Measurements from ENCODE around the gene LNP1. TPM values are rescaled to one million over a fixed set of nuclear protein-coding genes. Genes with fewer than 3 reads are reported as not detected.
"Not testable (repeated sequence)": the region's sequence is repeated elsewhere in the genome, so short reads cannot be mapped to it uniquely, and the experiment has no call there.

Gene LNP1
- total RNA-seq, 1 donor from 2014 or later = 2.0 TPM

DNA sequence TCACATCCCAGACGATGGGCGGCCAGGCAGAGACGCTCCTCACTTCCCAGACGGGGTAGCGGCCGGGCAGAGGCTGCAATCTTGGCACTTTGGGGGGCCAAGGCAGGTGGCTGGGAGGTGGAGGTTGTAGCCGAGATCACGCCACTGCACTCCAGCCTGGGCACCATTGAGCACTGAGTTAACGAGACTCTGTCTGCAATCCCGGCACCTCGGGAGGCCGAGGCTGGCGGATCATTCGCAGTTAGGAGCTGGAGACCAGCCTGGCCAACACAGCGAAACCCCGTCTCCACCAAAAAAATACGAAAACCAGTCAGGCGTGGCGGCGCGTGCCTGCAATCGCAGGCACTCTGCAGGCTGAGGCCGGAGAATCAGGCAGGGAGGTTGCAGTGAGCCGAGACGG is 77.2 kb downstream of the LNP1 start:
- not testable (repeated sequence) for DNase-seq (ENCODE audit: low read depth)

DNA sequence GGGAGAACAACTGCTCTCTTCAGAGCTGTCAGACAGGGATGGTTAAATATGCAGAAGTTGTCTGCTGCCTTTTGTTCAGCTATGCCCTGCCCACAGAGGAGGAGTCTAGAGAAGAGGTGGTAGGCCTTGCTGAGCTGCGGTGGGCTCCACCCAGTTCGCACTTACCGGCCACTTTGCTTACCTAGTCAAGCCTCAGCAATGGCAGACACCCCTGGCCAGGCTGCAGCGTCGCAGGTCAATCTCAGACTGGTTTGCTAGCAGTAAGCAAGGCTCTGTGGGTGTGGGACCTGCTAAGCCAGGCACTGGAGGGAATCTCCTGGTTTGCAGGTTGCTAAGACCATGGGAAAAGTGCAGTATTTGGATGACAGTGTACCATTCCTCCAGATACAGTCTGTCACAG is 78.7 kb downstream of the LNP1 start:
- DNase-seq (ENCODE audit: low read depth) = no peak

DNA sequence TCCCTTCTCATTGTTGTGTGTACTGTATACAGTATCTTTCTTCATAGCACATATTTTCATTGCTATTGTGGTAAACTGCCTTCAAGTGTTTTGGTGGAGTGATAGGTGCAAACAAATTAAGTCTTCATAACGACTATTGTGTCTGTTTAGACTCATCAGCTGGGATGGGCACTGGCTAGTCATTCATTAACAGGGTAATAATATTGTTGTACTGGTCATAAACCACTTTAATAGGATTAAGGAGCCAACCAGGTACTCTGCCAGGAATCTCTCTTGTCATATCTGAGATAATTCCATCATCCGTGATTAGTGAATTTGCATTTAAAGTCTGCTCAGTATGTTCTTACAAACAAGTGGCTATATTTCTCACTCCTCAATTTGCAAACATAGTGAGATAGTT is 80.8 kb downstream of the LNP1 start:
- DNase-seq (ENCODE audit: low read depth) = no peak

DNA sequence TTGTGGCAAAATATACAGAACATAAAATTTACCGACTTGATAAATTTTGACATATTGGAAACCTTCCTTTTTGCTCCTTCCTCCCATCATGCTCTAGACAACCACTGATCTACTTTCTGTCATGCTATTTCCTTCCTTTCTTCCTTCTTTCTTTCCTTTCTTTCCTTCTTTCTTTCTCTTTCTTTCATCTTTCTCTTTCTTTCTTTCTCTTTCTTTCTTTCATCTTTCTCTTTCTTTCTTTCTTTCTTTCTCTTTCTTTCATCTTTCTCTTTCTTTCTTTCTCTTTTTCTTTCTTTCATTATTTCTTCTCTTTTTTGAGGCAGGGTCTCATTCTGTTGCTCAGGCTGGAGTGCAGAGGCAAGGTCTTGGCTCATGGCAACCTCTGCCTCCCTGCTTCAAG is 82.2 kb downstream of the LNP1 start:
- DNase-seq (ENCODE audit: low read depth) = no peak

DNA sequence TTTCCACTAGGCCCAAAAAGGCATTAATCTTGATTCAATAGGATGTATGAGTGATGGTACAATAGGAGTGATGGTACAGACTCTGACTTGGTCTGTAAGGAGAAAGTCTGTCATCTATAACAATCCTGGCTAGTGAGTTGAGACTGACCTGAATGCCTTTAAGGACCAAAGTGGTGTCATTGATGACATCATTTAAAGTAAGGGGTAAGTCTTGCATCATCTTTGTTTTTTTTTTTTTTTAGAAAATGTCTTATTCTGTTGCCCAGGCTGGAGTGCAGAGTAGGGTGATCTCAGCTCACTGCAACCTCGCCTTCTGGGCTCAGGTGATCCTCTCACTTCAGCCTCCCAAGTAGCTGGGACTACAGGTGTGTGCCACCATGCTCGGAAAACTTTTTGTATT is 85.5 kb downstream of the LNP1 start:
- no peak for DNase-seq (ENCODE audit: low read depth)

DNA sequence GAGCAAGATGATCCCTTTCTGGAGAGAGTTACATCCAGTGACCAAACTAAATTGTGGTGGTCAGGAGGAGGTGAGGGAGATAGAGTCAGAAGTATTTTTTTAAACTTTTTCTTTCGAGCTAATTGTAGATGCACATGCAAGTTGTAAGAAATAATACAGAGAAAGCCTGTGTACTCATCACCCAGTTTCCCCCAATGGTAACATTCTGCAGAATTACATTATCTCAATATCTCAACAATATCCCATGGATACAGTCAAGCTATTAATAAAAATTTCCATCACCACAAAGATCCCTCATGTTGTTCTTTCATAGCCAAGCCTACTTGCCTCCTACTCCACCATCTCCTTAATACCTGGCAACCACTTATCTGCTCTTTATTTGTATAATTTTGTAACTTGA is 87.8 kb downstream of the LNP1 start:
- DNase-seq (ENCODE audit: low read depth) = no peak

DNA sequence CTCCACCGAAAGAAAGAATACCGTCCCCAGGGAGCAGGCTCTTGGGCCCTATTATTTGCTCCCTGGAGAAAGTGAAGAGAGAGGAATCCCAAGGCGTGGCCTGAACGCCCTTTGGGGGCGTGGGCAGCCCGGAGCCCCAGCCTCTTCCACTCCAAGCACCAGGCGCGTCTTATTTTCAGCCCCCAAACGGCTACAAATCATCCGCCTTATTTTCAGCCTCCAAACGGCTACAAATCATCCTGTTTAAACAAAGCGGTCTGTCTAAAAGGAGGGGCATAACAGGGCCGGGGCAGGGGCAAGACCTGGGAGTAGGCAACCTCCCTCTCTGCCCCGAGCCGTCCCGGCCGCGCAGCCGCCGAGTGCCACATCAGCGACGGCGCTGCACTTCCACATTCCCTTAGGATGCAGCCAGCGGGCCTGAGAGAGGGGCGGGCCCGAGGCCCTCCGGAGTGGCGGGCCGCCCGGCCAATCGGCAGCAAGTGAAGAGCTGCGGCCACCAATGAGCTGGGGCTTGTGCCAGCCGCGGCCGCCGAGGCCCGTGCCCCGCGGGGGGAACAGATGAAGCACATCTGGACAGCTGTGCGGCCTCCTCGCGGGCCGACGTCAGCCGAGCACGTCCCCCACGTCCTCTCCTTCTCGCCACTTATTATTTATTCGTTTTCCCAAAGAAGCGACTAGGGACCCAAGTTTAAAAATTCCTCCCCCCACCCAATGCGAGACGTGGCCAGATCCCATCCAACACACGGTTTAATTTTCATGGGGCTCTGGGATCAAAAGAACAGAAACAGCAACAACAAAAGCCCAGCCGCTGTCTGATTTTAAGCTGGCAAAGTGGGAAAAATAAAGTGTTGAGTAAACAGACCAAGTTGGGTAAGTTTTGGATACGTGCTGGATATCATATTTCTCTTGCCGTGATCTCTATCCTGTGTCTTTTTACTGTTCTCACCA is 91.0 kb downstream of the LNP1 start, which contains the start of gene TMEM45A:
TSS of gene TMEM45A (plus strand) at position 561 of the 948 bp plus-strand sequence. CDS start 62,593 bp downstream, outside the sequence.
- peak; percentile 78 for DNase-seq (ENCODE audit: low read depth)

DNA sequence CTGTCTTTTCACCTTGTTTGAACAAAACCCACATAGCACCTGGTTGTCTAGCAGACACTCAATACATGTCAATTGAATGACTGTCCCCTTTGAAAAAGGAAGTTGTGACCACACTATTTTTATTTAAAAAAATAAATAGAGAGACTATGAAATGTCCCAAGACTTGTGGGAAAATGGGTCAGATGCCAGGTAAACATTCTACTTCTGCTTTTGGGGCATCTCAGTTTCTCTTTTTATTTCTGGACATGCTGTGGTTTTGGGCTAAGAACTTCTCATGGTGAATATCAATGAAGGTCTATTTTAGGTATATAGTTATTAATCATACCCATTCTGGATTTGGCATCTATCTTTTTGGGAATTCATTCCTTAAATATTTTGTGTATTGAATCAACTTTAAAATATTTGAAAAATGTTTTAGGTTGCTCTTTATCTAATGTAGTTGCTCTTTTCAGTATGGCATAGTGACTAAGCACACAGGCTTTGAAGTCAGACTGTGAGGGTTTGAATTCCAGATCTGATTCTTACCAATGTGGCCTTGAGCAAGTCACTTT is 95.4 kb downstream of the LNP1 start:
- no peak for DNase-seq (ENCODE audit: low read depth)

DNA sequence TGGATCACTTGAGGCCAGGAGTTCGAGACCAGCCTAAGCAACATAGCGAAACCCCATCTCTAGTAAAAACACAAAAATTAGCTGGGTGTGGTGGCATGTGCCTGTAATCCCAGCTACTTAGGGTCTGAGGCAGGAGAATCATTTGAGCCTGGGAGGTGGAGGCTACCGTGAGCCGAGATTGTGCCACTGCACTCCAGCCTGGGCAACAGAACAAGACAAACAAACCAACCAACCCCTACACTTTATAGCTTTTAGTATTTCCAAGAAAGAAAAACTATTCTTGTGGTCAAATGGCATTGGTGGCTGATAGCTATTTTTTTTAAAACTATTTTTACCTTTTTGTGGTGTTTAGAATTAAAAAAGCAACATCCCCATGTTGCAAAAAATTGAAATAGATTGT is 98.3 kb downstream of the LNP1 start:
- no peak for DNase-seq (ENCODE audit: low read depth)

DNA sequence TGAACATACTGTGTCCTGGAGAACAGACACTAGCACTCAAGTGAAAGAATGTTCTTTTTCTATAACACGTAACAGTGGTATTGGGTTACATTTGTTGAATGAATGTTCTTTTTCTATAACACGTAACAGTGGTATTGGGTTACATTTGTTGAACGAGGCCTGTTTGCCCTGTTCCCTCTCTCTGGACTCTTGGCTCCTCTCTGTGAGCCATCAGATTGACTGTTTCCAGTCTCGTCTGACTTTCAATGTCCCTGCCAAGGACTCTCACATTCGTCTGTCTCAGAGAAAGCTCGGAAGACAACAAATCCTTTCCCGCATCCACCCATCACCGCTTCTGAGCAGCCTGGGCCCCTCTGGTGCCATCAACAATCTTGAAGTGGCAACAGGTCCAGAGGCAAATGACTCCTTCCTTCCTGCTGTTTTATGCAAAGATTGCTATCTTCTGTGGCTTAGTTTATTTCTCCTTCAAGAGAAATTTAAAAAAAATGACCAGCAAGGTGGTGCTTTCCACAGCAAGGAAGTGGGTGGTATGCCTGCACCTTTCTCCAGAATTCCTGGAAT is 99.1 kb downstream of the LNP1 start:
- no peak for DNase-seq (ENCODE audit: low read depth)

DNA sequence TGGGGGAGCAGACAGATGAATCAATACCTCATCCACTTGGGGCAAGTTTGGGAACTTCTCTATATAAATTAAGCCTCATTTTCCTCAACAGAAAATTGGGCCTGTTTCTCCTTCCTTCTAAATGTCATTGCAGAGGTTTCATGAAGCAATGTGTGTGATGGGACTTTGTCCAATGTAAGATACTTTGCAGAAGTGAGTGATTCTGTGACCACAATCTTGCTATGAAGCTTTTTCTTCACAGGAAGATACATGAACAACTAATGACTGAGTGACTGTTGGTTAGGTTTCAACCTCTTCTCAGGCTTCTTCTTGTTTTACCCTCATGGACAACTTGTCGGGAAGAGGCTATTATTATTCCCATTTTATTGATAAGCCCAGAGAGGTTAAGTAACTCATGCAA is 102.1 kb downstream of the LNP1 start:
- no peak for DNase-seq (ENCODE audit: low read depth)

Other genes with a start within 250 kb of the LNP1 start
- gene TBC1D23, start 140.5 kb upstream of the LNP1 start, total RNA-seq = 69.3 and 87.7 TPM in 2 replicates
- 25.5 and 38.0 TPM in 2 replicates for gene NIT2, start 66.8 kb upstream of the LNP1 start, total RNA-seq
- gene TOMM70, start 450 bp upstream of the LNP1 start, total RNA-seq = 52.1 and 57.3 TPM in 2 replicates
- gene TMEM45A, start 91.1 kb downstream of the LNP1 start, total RNA-seq = 11.3 and 33.5 TPM in 2 replicates
- gene ADGRG7, start 208.1 kb downstream of the LNP1 start, total RNA-seq = 0.05 and 0.35 TPM in 2 replicates

All from renal cortical epithelial cell (primary cell).